HG03196 (cell line): ENCODE results near the gene ROR2.
"Not testable (repeated sequence)": the region's sequence is repeated elsewhere in the genome, so short reads cannot be mapped to it uniquely, and the experiment has no call there.

Source experiments
- ATAC-seq: cut with Tn5 transposase; IDR thresholded peaks from one replicate; pipeline ENCODE4 v1.9.1; 2021; ENCODE audit not compliant: unreplicated experiment

ROR2 gene

DNA sequence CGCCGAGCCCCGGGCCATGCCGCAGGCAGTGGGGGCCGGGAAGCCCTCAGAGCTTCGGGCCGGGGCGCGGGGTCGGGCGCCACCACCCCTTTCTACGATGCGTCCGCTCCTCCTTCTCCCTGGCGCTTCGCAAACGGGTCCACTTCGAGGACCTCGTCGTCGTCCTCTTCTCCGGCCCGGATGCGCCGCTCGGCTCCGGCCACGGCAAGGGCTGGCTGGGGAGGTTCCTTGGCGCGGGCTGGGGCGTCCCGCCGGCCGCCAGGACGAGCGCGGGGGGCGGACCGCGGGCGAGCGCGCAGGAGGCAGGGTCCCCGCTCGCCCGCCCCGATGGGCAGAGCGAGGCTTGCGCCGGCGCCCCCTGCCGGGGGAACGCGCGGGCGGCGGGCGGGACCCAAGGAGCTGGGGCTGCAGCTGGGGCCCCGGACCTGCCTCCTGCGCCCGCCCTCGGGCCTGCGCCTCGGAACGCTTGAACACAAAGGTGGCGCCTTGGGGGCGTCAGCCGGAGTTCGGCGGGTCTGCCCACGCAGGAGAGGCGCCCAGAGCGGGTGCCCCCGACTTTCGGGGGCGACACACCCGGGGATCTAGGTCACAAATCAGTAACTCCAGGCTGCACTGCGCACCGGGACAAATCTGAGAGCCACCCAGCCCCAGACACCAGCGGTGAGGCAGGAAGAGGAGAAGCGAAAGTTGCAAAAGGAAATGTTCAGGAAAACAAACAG is at the start of gene ROR2:
Gene ROR2 (minus strand): TSS at position 283 of the 719 bp plus-strand sequence.
- ATAC-seq: no peak

DNA sequence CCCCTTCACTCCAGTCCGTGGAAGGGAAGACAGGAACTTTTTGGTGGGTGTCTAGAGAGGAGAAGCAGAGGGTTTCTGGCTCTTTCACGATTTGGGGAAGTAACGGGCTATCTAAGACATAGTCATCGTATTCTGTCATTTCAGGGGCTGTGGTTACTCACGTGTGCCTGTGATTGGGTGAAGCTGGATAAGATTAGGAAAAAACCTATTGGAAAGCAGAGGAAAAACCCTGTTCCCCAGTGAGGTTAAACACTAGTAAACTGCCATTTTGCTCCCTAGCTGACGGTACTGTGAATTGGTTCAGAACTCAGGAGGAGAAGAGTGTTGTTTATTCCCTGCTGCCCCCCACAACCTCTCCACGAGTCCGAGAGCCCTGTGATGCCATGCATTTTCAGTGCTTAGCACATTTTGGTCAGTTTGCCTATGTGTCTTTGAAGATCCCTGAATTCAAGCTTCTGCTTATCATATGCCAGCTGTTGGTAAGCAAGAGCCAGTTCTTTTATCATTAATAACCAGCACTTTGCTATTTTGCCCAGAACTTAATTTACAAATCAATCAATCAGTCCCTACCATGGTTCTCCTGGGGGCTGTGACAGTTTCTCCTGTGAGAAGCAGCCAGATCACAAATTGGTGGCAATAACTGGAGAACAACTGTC is 45.1 kb upstream of the ROR2 start:
- no peak for ATAC-seq

DNA sequence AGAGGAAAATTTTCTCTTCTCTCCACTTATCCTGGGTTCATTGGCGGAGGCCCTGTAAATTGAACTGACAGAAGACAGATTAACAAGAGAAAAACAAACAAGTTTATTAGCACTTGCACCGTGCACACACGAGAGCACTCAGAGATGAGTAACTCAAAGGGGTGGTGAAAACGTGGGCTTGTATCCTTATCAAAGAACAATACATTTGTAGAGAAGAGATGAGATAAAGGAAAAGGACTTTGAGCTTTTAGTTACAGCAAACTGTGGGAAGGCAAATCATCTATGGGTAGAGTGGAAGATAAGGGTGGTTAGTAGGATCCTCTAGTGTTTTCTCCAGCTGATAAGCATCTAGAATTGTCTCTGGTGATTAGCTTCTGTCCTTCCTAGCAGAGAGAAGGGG is 44.4 kb upstream of the ROR2 start:
- no peak for ATAC-seq

DNA sequence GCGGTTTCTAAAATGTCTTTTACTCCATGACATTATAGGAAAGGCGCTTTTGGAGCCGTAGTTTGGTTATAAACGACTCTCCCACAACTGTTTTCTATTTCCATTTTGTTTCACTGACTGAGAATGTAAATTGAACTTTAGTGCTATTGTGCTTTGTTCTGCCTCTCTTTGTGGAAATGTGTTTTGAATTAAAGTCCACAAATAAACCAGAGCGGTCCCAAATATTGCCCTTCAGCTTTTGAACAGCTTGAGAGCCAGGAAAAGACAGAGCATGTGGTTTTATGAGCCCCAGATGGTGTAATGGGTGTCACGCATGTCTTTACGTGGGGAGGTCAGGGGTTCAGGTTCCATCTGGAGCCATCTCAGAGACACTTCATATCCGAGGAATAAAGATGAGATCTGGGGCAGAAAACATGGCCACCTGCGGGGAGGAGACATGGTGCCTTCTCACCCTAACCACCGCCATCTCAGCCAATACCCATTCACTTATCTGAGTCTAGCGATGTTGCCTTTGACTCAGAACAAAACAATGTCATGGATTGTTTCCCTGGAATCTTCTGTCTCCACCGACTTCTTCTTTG is 42.5 kb upstream of the ROR2 start:
- no peak for ATAC-seq

DNA sequence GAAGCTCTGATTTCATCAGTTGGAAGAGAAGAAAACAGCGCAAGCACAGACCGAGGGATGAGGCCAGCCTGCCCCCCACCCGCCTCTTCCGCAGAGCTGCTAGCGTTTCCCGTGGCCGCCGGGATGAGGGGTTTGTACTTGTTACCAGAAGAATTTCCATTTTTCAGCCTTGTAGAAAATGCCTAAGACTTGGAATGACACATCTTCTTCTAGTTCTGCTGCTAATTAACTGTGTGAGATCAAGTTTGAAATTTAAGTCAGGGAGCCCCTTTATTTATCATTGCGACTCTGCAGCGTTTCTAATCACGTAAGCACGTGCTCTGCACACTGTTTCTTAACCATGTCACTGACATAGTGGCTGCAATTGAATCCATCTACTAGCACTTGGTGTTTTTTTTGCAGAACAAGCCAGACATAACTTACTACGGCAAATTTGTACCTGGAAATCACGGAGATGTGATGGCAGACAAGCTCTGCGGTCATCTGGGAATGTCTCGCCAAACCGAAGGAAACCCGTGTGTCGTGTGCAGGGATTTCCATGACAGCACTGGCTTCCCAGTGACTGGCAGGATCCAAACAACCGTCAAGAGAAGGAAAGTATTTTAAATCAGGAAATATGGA is 41.8 kb upstream of the ROR2 start:
- ATAC-seq: no peak

DNA sequence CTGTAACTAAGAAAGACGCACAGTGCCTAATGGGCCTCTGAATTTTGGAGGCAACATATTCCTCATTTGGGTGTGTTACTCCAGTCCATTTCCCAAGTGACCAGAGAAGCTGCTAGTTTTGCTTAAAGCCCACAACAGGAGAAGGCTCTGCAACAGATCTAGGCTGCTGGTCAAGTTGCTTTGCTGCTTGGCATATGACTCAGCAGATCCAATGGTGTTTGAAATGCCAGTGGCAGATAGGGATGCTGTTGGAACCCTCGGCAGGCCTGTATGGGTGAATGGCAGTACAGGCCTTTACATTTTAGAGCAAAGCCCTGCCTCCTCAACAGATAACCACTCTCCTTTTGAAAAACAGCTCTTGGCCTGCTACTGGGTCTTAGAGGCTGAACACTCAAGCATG is 36.2 kb upstream of the ROR2 start:
- no peak for ATAC-seq

DNA sequence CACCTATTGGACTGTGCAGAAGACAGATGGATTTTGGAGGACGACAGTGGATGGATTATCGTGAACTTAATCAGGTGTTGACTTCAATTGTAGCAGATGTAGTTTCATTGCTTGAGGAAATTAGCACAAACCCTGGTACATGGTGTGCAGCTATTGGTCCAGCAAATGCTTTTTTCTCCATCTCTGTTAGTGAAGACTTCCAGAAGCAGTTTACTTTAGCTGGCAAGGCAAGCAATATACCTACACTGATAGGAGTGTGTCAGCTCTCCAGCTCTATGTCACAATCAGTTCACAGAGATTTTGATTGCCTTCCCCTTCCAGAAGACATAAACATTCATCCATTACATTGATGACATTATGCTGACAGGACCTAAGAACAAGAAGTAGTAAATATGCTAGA is 35.7 kb upstream of the ROR2 start:
- ATAC-seq: no peak

DNA sequence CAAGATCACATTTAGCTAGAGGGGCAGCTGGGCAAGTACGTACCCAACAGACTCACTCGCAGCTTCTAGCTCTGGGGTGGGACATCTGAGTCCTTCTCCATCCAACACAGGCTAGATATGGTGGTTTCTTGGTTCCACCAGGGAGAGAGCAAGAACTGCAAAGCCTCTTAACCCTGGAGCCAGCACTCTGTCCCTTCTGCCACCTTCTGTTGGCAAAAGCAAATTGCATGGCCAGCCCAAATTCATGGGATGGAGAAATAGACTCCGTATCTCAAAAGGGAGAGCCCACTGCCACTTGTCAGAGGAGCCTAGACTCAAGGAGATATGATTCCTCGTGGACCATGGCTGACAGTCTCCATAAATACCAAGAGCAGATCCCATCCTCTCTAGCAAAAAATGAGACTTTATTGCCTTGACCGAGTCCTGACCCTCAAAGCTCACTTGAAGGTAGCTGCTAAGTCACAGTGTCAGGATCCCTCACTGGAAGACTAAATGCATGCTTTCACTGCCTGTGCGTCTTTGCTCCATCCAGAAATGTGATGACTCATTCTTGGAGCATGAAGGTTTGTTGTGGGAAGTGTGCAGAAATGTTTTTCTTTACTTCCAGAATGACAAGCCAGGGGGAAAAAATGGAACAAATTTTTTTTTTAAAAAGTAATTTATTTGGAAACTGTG is 28.8 kb upstream of the ROR2 start:
- ATAC-seq: no peak

DNA sequence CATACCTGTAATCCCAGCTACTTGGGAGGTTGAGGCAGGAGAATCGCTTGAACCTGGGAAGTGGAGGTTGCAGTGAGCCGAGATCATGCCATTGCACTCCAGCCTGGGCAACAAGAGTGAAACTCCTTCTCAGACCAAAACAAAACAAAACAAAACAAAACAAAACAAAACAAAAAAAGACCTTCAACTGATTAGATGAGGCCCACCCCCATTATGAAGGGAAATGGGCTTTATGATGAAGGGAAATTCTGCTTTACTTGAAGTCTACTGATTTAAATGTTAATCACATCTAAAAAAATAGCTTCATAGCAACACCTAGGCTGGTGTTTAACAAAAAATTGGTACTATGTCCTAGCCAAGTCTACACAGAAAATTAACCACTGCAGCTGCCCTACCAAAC is 25.2 kb upstream of the ROR2 start:
- not testable (repeated sequence) for ATAC-seq

DNA sequence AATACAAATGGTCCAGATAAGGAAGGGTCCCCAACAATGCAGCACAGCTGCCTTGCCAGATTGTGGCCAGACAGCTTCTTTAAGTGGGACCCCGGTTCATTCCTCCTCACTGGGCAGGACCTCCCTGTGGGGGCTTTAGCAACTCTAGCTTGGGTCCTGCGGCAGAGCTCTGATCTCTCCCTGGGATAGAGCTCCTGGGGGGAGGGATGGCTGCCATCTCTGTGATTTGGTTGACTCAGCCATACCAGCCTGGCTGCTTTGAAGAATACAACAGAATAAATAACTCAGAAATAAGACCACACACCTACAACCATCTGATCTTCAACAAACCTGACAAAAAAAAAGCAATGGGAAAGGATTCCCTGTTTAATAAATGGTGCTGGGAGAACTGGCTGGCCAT is 22.7 kb upstream of the ROR2 start:
- ATAC-seq: no peak

DNA sequence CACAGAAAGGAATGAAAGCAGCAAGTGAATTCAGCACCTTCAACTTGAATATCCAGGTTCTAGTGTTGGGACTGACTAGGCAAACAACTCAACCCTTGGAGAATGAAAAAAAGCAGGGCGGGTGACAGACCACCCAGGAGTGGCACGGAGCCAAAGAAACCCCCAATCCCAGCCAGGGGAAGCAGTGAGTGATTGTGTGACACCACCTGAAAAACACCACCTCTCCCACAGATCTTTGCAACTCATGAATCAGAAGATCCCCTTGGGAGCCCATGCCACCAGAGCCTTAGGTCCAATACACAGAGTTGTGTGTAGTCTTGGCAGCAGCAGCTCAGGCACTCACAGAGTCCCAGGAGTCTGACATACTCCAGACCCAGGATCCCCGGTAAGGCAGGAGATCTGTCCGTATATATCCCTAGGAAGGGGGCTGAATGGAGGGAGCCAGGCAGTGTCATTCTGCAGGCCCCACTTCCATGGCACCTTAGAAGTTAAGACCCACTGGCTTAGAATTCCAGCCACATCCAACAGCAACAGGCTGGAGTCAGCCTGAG is 22.1 kb upstream of the ROR2 start:
- ATAC-seq: no peak

DNA sequence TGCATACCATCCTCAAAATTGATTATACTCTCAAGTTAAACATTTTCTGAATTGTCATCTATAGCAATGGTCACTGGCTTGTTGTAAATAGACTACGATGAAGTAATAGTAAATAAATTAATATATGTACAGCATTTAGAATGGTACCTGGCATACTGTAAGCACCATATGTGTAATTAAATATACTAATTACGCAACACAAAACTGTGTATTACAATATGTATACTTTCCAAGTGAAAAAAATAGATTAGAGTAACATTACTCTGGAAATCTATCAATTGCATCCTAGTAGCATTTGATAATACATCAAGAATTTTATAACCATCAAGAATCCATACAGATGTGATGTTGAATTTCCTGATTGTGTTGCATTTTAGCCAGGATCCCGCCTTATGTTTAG is 17.2 kb upstream of the ROR2 start:
- no peak for ATAC-seq

DNA sequence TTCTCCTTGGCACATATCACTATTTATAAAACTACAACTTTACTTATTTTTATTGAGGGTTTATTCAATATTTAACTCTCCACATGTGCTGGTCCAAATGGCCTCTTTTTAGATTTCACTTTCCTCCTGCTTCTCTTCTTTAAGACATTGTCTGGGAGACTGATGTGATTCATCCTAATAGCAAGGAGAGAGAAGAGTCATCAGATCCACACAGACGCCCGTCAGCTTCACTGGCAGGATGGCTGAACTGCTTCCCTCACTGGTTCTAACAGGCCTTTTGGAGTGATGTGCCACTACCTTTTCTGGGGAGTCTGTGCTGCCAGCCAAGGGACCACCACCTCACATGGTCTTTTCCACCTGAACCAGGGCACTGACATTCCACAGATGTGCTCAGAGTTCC is 16.5 kb upstream of the ROR2 start:
- ATAC-seq: no peak

DNA sequence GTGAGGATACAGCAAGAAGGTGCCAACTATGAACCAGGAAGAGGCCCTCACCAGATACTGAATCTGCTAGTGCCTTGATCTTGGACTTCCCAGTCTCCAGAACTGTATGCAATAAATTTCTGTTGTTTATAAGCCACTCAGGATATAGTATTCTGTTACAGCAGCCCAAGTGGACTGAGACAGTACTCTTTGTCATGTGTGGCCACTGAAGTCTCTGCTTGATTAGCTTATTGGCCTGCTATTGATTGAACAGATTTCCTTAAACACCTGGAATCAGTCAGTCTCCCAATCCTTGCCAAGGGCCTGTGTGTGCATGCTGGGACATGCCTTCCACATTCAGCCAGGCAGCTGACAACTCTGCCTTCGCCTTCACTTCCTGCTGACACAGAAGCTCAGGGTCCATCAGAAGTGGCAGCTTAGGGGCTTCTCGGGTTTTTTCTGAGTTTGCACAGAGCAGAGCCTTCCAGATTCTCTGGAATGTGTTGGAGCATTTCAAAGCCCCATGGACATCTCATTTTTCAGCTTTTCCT is 13.7 kb upstream of the ROR2 start:
- no peak for ATAC-seq

DNA sequence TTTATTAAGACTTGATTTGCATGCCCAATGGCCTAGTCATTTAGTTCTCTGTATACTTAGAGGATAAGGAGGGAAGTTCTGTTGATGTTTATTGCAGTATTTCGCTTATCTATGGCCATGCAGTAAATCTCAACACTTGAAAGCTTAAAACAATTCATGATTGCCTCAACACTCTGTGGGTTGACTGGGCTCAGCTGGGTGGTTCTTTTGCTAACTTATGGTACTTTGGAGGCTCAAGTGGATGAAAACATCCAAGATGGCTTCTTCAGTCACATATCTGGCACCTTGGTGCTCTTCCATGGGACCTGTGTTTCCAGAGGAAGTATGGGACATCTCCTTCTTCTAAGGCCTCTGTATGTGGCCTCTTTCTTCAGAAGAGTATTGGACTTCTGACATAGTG is 10.3 kb upstream of the ROR2 start:
- no peak for ATAC-seq

DNA sequence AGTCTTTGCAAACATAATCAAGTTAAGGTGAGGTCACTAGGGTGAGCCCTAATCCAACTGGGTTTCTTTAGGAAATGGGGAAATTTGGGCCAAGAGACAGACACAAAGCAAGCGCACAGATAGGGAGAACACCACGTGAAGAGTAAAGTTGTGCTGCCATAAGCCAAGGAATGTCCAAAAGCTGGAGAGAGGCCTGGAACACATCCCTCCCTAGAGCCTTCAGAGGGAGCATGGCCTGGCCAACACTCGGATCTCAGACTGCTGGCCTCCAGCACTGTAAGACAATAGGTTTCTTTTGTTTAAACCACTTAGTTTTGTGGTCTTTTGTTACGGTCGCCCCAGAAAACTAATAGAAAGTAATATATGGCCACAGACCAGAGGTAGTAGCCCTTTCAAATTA is 8.1 kb upstream of the ROR2 start:
- ATAC-seq: no peak

DNA sequence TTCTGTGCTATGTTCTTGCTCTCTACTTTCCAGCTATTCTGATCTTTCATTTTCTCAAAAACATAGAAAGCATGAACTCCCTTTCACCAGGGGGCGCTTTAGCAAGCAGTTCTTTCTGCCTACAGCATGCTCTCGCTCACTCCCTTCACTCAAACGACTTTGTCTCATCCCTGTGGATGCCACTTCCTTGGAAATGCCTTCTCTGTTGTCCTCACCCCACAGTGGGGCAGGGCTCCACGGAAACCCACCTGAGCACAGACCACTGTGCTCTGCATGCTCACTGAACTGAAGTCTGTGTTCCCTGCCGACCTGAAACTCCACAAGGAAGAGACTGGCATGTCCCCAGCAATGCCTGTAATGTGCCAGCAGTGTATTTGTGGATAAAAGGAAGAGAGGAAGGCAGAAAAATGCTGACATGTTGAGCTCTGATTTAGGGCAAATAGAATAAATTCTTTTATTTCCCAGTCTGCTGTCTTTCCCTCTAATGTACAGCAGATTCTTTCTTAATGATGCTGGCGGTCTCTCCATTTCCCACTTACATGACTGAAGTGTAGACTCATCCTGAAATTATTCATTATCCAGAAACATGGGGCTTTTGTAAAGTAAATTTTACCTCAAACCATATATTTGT is 4.9 kb upstream of the ROR2 start:
- ATAC-seq: no peak

DNA sequence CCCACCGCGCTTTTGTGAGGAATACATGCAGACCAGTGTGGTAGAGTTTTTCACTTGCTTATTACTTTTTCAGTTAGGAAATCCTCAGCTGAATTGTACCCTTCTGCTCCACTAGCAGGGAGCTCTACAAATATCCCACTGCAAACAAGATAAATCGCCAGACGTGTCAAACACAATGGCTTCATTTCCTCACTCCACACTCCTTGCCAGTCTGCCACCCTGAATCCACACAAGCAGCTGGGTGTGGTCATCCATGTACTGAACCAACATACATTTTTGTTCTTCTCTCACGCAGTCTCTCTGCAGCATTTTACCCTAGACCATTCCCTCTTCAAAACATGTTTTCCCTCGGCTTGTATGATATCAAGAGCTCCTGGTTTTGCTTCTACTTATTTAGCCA is 3.7 kb upstream of the ROR2 start:
- ATAC-seq: no peak

DNA sequence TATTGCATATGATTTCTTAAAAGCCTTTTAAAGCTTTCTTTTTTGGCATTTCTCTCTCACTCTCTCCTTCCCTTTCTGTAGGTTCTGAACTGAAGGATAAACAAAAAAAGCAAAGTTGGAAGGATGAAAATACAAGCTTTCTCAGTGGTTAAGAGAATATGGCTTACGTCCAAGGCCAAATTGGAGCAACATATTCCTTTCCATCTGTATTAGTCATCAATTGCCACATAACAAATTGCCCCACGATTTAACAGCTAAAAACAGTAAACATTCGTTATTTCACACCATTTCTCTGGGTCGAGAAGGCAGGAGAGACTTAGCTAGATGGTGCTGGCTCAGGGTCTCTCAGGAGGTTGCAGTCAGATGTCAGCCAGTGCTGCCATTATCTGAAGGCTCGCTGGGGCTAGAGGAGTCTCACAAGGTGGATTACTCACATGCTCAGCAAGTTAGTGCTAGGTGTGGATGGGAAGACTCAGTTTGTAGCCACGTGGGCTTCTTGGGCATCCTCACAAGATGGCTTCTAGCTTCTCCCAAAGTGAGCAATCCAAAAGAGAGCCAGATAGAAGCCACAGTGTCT is 2.0 kb upstream of the ROR2 start:
- ATAC-seq: no peak

DNA sequence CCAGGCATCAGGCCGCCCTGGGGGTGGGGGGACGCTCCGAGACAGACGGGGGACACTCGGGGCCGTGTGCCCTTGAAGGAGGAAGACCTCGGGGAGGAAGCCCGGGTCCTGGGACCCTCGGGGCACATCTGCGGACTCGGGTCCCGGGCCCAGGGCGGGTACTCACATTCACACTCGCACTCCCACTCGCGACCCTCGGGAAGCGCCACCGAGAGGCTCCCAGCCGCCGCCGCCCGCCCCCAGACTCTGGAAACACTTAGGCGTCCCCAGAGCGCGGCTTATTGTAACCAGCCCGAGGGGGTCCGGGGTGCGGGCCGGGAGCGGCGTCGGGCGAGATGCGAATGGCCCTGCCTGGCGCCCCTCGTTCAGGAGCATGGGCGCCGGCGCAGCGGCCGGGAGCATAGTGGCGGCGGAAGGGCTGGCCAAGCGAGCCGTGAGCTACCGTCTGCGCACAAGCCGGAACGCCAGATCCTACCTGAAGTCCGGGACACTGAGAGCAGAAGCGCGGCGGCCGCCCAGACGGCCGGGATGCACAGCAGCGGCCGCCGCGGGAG is 559 bp downstream of the ROR2 start:
- no peak for ATAC-seq
